A549 (cell line): ENCODE measurements around the gene SLC23A3. TPM values are rescaled to one million over a fixed set of nuclear protein-coding genes. Genes with fewer than 3 reads are reported as not detected.
A peak's percentile ranks its signal among the peaks of the same experiment; 100 is the strongest.

ENCODE experiments used
- ATAC-seq, 2 experiments: fragments of 200-7000 bp in 1 of 2; fragments of >200 bp in 1 of 2; cut with Nextera tagmentation in 1 of 2; cut with Tn5 transposase in 1 of 2; 3 replicates each; pipeline versions ENCODE4 v1.8.0 to v1.9.1; 2018 to 2020; ENCODE audit warnings: mild to moderate bottlenecking in 1 of 2, moderate library complexity in 1 of 2
- CTCF ChIA-PET: fragments of 300-600 bp; sonication (Branson Sonifier 250); formaldehyde crosslinking; extraction: SDS; loops from one replicate; lab custom pipeline; 2021; ENCODE audit warnings: antibody characterized with exemption, inconsistent platforms; lab: Yijun Ruan, JAX
- POLR2A ChIA-PET: fragments of 350-600 bp; formaldehyde crosslinking; extraction: SDS; loops from one replicate; lab custom pipeline; 2021; ENCODE audit warnings: antibody characterized with exemption, inconsistent platforms; lab: Yijun Ruan, JAX
- DNase-seq, 2 experiments: peaks; one replicate each; pipeline versions ENCODE4 v3.0.0 to v3.0.0-alpha.2; 2011 to 2016; ENCODE audit warnings: low read depth in 1 of 2, low spot score in 1 of 2
- FAIRE-seq: peaks from 2 replicates; lab custom pipeline; 2011; peaks lifted over from hg19 to GRCh38; lab: Jason Lieb, UNC
- H3K27ac ChIP-seq, 2 experiments: fragments of >200 bp; sonication (Bioruptor Twin); formaldehyde crosslinking; 3 replicates each; pipeline ENCODE4 v1.5.1; 2016 to 2017
- H3K4me1 ChIP-seq: fragments of >200 bp; sonication (Bioruptor Twin); formaldehyde crosslinking; 3 replicates; pipeline ENCODE4 v1.6.1; 2016
- H3K4me2 ChIP-seq: fragments of >200 bp; sonication (Bioruptor Twin); formaldehyde crosslinking; 3 replicates; pipeline ENCODE4 v1.6.1; 2016
- H3K4me3 ChIP-seq: fragments of >200 bp; sonication (Bioruptor Twin); formaldehyde crosslinking; 3 replicates; pipeline ENCODE4 v1.5.1; 2016
- H3K9me3 ChIP-seq: fragments of >200 bp; sonication (Bioruptor Twin); formaldehyde crosslinking; 3 replicates; pipeline ENCODE4 v1.6.1; 2016
- CBX2 ChIP-seq: fragments of 200-600 bp; sonication (generic); IDR thresholded peaks from 2 replicates; pipeline ENCODE4 v1.6.1; 2016; ENCODE audit warnings: low read depth, mild to moderate bottlenecking, borderline replicate concordance
- CBX8 ChIP-seq: fragments of 200-600 bp; sonication (generic); IDR thresholded peaks from 2 replicates; pipeline ENCODE4 v1.6.1; 2016
- CHD4 ChIP-seq: fragments of 200-600 bp; sonication (generic); IDR thresholded peaks from 2 replicates; pipeline ENCODE4 v1.6.1; 2016; ENCODE audit warnings: antibody characterized with exemption, mild to moderate bottlenecking, borderline replicate concordance
- EHMT2 ChIP-seq: fragments of 200-600 bp; sonication (generic); IDR thresholded peaks from 2 replicates; pipeline ENCODE4 v1.6.1; 2016; ENCODE audit warnings: antibody characterized with exemption, low read depth, mild to moderate bottlenecking, moderate library complexity
- FOSL2 ChIP-seq, 2 experiments: fragments of 450-650 bp in 1 of 2; fragments of >200 bp in 1 of 2; sonication (Bioruptor Twin) in 1 of 2; formaldehyde crosslinking; IDR thresholded peaks; 2 replicates each; pipeline versions ENCODE4 v1.5.0 to v1.6.1; 2016 to 2020; ENCODE audit warnings: mild to moderate bottlenecking in 1 of 2, moderate library complexity in 1 of 2
- GATA3 ChIP-seq: IDR thresholded peaks from 2 replicates; pipeline ENCODE4 v1.6.1; 2012; ENCODE audit warnings: borderline replicate concordance
- HEYL ChIP-seq: fragments of 250-450 bp; sonication (Bioruptor Pico); IDR thresholded peaks from 2 replicates; pipeline ENCODE4 v1.8.0; 2021; ENCODE audit warnings: mild to moderate bottlenecking, moderate library complexity
- HOXA7 ChIP-seq: fragments of 250-450 bp; sonication (Bioruptor Pico); IDR thresholded peaks from 2 replicates; pipeline ENCODE4 v1.5.0; 2020; ENCODE audit warnings: mild to moderate bottlenecking, moderate library complexity
- HOXB13 ChIP-seq: fragments of 250-450 bp; sonication (Bioruptor Pico); IDR thresholded peaks from 2 replicates; pipeline ENCODE4 v1.5.0; 2020; ENCODE audit warnings: low read depth, mild to moderate bottlenecking, moderate library complexity
- HOXB5 ChIP-seq: fragments of 250-450 bp; sonication (Bioruptor Pico); IDR thresholded peaks from 2 replicates; pipeline ENCODE4 v1.5.0; 2020; ENCODE audit warnings: mild to moderate bottlenecking, moderate library complexity
- JUN ChIP-seq, 2 experiments: fragments of >200 bp; sonication (Bioruptor Twin); formaldehyde crosslinking; IDR thresholded peaks; 2 replicates in 1 of 2; 3 replicates in 1 of 2; pipeline ENCODE4 v1.6.1; 2016 to 2017
- JUNB ChIP-seq: fragments of >200 bp; sonication (Bioruptor Twin); formaldehyde crosslinking; IDR thresholded peaks from 2 replicates; pipeline ENCODE4 v1.6.1; 2016
- KDM1A ChIP-seq: fragments of 200-600 bp; sonication (generic); IDR thresholded peaks from 2 replicates; pipeline ENCODE4 v1.6.1; 2016; ENCODE audit warnings: low read depth, mild to moderate bottlenecking
- MAFK ChIP-seq: fragments of 450-650 bp; IDR thresholded peaks from 2 replicates; pipeline ENCODE4 v1.6.1; 2014; ENCODE audit not compliant: partially characterized antibody
- MAZ ChIP-seq: fragments of 150-350 bp; IDR thresholded peaks from 2 replicates; pipeline ENCODE4 v1.6.1; 2014; ENCODE audit warnings: antibody characterized with exemption, low read depth, low read length, borderline replicate concordance
- NPAS2 ChIP-seq: fragments of 250-450 bp; sonication (Bioruptor Pico); IDR thresholded peaks from 2 replicates; pipeline ENCODE4 v1.8.0; 2022; ENCODE audit warnings: mild to moderate bottlenecking, moderate library complexity, borderline replicate concordance
- NR3C1 ChIP-seq: fragments of >200 bp; sonication (Bioruptor Twin); formaldehyde crosslinking; IDR thresholded peaks from 3 replicates; pipeline ENCODE4 v1.6.1; 2017
- PHF8 ChIP-seq: fragments of 200-600 bp; sonication (generic); IDR thresholded peaks from 2 replicates; pipeline ENCODE4 v1.6.1; 2016; ENCODE audit warnings: low read depth, mild to moderate bottlenecking, antibody characterized with exemption, moderate library complexity, borderline replicate concordance
- POLR2AphosphoS2 ChIP-seq: conservative IDR thresholded peaks from 2 replicates; pipeline ENCODE4 v1.6.1; 2012; ENCODE audit warnings: low read length, improper control_type of control experiment, inconsistent platforms
- RCOR1 ChIP-seq: fragments of 150-350 bp; IDR thresholded peaks from 2 replicates; pipeline ENCODE4 v1.6.1; 2014; ENCODE audit warnings: antibody characterized with exemption, low read length, low read depth
- SMC3 ChIP-seq: fragments of >200 bp; sonication (Bioruptor Twin); formaldehyde crosslinking; IDR thresholded peaks from 3 replicates; pipeline ENCODE4 v1.6.1; 2018; ENCODE audit warnings: inconsistent platforms
- TP53 ChIP-seq: fragments of 250-450 bp; sonication (Bioruptor Pico); IDR thresholded peaks from 2 replicates; pipeline ENCODE4 v1.5.0; 2021; ENCODE audit warnings: mild to moderate bottlenecking, moderate library complexity
- ZFP36 ChIP-seq: fragments of 450-650 bp; IDR thresholded peaks from 2 replicates; pipeline ENCODE4 v1.6.1; 2014; ENCODE audit warnings: borderline replicate concordance; ENCODE audit not compliant: partially characterized antibody
- WGBS: methylation state at CpG from one replicate; pipeline ENCODE4 v1.1.6; 2017; ENCODE audit errors: missing lambda C conversion rate; 5-methylcytosine and 5-hydroxymethylcytosine counted together
- polyA plus RNA-seq, 4 experiments: library from polyadenylated mRNA; depleted of rRNA in 3 of 4; stranded (reverse); fragments of >200 nt; fragmentation: RNase III in 1 of 4; extraction: RNeasy Plus Mini Kit Qiagen cat#74134 plus additional on column Dnase treatment in 1 of 4; gene quantifications; 2 replicates in 3 of 4; 3 replicates in 1 of 4; pipeline ENCODE4 v1.2.3, GENCODE V29; 2011 to 2017
- TF ChIP-seq, protein P1 (sequence below): fragments of 150-350 bp; IDR thresholded peaks from 2 replicates; pipeline ENCODE4 v1.6.1; 2014; ENCODE audit warnings: low read depth, mild to moderate bottlenecking, low read length
- TF ChIP-seq, protein P2 (sequence below): fragments of 250-450 bp; sonication (Bioruptor Pico); IDR thresholded peaks from 2 replicates; pipeline ENCODE4 v1.5.0; 2021; ENCODE audit warnings: mild to moderate bottlenecking, moderate library complexity, borderline replicate concordance
- TF ChIP-seq, protein P3 (sequence below): fragments of >200 bp; sonication (Bioruptor Twin); formaldehyde crosslinking; IDR thresholded peaks from 2 replicates; pipeline ENCODE4 v1.6.1; 2016
- TF ChIP-seq, protein P4 (sequence below): fragments of 200-600 bp; sonication (generic); IDR thresholded peaks from 2 replicates; pipeline ENCODE4 v1.6.1; 2016; ENCODE audit warnings: antibody characterized with exemption, mild to moderate bottlenecking, moderate library complexity
- TF ChIP-seq, protein P5 (sequence below): fragments of >200 bp; sonication (Bioruptor Twin); formaldehyde crosslinking; IDR thresholded peaks from 3 replicates; pipeline ENCODE4 v1.5.1; 2016

The SLC23A3 gene
- polyA plus RNA-seq, 2 of the 4 experiments (the other 2 are of a cell fraction), result 0.39 to 0.90 TPM

DNA sequence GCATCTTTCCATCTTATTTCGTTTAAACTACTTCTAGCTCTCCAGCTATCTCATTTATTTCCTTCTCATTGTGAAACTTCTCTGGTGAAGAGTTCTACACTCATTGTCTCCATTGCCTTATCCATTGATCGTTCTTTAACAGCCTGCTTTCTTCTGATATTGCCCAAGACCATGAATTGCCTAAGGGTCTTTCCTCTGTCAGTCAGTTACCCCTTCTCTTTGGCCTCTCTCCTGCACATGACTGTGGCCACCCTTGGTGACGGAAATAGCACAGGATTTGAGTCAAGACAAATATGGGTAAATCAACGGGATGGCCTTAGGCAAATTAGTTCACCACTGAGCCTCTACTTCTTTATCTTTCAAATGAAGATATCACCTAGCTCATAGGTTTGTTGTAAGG lies 35.9 kb downstream of the SLC23A3 start:
- H3K4me3 ChIP-seq, result no peak overlapping the region
- no peaks in the 10 kb centered on the region for H3K9me3 ChIP-seq
- WGBS, result 90% methylated on average over 4 of the region's 4 CpGs
- ATAC-seq (no peak), DNase-seq (no peak), FAIRE-seq (no peak)
- H3K27ac ChIP-seq, result no peak overlapping the region
- H3K4me1 ChIP-seq, result peaks cover 12% of the 10 kb centered on the region
- no peak overlapping the region for H3K4me2 ChIP-seq
- POLR2A ChIA-PET, result no interaction called here
- no peak for TF ChIP-seq POLR2AphosphoS2
- no peak for TF ChIP-seq NR3C1
- no peak for TF ChIP-seq SMC3
- TF ChIP-seq, protein P1, sequence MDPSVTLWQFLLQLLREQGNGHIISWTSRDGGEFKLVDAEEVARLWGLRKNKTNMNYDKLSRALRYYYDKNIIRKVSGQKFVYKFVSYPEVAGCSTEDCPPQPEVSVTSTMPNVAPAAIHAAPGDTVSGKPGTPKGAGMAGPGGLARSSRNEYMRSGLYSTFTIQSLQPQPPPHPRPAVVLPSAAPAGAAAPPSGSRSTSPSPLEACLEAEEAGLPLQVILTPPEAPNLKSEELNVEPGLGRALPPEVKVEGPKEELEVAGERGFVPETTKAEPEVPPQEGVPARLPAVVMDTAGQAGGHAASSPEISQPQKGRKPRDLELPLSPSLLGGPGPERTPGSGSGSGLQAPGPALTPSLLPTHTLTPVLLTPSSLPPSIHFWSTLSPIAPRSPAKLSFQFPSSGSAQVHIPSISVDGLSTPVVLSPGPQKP, result no peak
- no peak for TF ChIP-seq TP53 (CRISPR knock-in tag)
- TF ChIP-seq JUNB, result no peak
- no peak for TF ChIP-seq NPAS2
- no peak for TF ChIP-seq HOXB5 (CRISPR knock-in tag)
- TF ChIP-seq FOSL2 (IDR thresholded peaks at IDR 0.05), result no peak
- TF ChIP-seq FOSL2 (CRISPR knock-in tag; IDR thresholded peaks at IDR 0.05), result no peak
- TF ChIP-seq HOXB13 (CRISPR knock-in tag), result no peak
- no peak for TF ChIP-seq CBX2
- TF ChIP-seq, protein P2, sequence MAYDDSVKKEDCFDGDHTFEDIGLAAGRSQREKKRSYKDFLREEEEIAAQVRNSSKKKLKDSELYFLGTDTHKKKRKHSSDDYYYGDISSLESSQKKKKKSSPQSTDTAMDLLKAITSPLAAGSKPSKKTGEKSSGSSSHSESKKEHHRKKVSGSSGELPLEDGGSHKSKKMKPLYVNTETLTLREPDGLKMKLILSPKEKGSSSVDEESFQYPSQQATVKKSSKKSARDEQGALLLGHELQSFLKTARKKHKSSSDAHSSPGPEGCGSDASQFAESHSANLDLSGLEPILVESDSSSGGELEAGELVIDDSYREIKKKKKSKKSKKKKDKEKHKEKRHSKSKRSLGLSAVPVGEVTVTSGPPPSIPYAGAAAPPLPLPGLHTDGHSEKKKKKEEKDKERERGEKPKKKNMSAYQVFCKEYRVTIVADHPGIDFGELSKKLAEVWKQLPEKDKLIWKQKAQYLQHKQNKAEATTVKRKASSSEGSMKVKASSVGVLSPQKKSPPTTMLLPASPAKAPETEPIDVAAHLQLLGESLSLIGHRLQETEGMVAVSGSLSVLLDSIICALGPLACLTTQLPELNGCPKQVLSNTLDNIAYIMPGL (CRISPR knock-in tag), result no peak
- no peak for TF ChIP-seq HEYL (CRISPR knock-in tag)
- TF ChIP-seq MAZ, result no peak
- TF ChIP-seq, protein P3, sequence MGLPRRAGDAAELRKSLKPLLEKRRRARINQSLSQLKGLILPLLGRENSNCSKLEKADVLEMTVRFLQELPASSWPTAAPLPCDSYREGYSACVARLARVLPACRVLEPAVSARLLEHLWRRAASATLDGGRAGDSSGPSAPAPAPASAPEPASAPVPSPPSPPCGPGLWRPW, result no peak
- TF ChIP-seq KDM1A, result no peak
- no peak for TF ChIP-seq ZFP36
- TF ChIP-seq CBX8, result no peak
- TF ChIP-seq, protein P4, sequence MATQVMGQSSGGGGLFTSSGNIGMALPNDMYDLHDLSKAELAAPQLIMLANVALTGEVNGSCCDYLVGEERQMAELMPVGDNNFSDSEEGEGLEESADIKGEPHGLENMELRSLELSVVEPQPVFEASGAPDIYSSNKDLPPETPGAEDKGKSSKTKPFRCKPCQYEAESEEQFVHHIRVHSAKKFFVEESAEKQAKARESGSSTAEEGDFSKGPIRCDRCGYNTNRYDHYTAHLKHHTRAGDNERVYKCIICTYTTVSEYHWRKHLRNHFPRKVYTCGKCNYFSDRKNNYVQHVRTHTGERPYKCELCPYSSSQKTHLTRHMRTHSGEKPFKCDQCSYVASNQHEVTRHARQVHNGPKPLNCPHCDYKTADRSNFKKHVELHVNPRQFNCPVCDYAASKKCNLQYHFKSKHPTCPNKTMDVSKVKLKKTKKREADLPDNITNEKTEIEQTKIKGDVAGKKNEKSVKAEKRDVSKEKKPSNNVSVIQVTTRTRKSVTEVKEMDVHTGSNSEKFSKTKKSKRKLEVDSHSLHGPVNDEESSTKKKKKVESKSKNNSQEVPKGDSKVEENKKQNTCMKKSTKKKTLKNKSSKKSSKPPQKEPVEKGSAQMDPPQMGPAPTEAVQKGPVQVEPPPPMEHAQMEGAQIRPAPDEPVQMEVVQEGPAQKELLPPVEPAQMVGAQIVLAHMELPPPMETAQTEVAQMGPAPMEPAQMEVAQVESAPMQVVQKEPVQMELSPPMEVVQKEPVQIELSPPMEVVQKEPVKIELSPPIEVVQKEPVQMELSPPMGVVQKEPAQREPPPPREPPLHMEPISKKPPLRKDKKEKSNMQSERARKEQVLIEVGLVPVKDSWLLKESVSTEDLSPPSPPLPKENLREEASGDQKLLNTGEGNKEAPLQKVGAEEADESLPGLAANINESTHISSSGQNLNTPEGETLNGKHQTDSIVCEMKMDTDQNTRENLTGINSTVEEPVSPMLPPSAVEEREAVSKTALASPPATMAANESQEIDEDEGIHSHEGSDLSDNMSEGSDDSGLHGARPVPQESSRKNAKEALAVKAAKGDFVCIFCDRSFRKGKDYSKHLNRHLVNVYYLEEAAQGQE, result no peak
- CTCF ChIA-PET, result interaction anchor here (1.0 to 1.9 kb wide), 6 partner anchors 14 to 154 kb away, joined by 4 to 12 read pairs (median 4); no protein-coding TSS in a partner anchor

DNA sequence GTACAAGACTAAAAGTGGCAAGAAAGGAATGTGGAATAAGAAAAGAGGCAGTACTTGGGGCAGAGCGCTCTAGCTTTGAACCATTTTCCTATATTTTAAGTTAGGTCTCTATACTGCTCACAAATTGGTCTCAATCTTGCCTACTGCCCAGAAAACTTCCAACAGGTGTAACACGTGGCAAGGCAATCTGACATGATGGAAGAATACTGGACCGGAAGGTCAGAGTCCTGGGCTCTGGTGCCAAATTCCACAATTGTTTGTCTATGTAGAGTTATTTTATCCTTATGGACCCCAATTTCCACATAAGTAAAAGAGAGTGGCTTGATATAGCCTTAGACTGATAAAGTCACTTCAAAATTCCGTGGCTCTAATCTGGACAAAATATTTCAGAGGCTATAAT lies 38.1 kb downstream of the SLC23A3 start:
- FAIRE-seq (no peak), ATAC-seq (no peak), DNase-seq (no peak)
- H3K4me1 ChIP-seq, result peaks cover 21% of the 10 kb centered on the region
- 79% methylated on average over 4 of the region's 4 CpGs for WGBS
- H3K4me3 ChIP-seq, result no peak overlapping the region
- H3K27ac ChIP-seq, result no peak overlapping the region
- peak overlapping the region; percentile 34; the same call in 2 of the 3 replicates for H3K4me2 ChIP-seq
- POLR2A ChIA-PET, result no interaction called here
- H3K9me3 ChIP-seq, result no peaks in the 10 kb centered on the region
- CTCF ChIA-PET, result interaction anchor here (1.0 to 3.1 kb wide), 6 partner anchors 12 to 152 kb away, joined by 3 to 30 read pairs (median 6); no protein-coding TSS in a partner anchor
- TF ChIP-seq JUN (IDR thresholded peaks at IDR 0.05) (no peak), PHF8 (no peak), ZFP36 (no peak), HOXA7 (CRISPR knock-in tag) (no peak), HOXB13 (CRISPR knock-in tag) (no peak), RCOR1 (no peak), TP53 (CRISPR knock-in tag) (no peak), MAFK (no peak), CHD4 (no peak), GATA3 (no peak), EHMT2 (no peak)
- TF ChIP-seq, protein P5, sequence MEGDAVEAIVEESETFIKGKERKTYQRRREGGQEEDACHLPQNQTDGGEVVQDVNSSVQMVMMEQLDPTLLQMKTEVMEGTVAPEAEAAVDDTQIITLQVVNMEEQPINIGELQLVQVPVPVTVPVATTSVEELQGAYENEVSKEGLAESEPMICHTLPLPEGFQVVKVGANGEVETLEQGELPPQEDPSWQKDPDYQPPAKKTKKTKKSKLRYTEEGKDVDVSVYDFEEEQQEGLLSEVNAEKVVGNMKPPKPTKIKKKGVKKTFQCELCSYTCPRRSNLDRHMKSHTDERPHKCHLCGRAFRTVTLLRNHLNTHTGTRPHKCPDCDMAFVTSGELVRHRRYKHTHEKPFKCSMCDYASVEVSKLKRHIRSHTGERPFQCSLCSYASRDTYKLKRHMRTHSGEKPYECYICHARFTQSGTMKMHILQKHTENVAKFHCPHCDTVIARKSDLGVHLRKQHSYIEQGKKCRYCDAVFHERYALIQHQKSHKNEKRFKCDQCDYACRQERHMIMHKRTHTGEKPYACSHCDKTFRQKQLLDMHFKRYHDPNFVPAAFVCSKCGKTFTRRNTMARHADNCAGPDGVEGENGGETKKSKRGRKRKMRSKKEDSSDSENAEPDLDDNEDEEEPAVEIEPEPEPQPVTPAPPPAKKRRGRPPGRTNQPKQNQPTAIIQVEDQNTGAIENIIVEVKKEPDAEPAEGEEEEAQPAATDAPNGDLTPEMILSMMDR, result no peak
- TF ChIP-seq, protein P1, result no peak
